ENCODE measurements around the gene LBH. TPM values are rescaled to one million over a fixed set of nuclear protein-coding genes. Genes with fewer than 3 reads are reported as not detected.

The LBH gene
- total and polyA plus RNA-seq, 7 donors = 4.2 to 51.8 (median 20.0) TPM

DNA sequence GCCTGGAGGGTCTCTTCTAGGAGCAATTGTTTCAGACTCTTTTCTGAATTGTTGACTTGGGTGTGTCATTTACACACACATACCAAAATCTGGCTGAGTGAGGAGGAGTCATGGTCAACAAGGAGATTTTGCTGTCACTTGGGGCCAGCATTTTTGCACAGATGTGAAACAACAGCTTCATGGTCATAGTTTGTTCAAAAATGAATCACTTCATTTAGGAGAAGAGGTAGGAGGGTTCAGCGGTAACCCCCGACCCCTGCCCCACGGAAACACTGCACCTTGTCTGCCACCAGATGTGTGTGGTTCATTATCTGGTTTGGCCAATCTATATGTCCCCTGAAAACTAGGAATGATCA lies 42.2 kb downstream of the LBH start:
- no peak overlapping the region for H3K4me3 ChIP-seq
- no peaks in the 10 kb centered on the region for H3K36me3 ChIP-seq
- H3K9me3 ChIP-seq = no peaks in the 10 kb centered on the region
- intact Hi-C loops (cut with DNase I) = no loop called here
- TF ChIP-seq POLR2A (IDR thresholded peaks at IDR 0.05) (no peak), EP300 (IDR thresholded peaks at IDR 0.05) (no peak), POLR2AphosphoS5 (IDR thresholded peaks at IDR 0.05) (no peak)
- TF ChIP-seq, protein P1, sequence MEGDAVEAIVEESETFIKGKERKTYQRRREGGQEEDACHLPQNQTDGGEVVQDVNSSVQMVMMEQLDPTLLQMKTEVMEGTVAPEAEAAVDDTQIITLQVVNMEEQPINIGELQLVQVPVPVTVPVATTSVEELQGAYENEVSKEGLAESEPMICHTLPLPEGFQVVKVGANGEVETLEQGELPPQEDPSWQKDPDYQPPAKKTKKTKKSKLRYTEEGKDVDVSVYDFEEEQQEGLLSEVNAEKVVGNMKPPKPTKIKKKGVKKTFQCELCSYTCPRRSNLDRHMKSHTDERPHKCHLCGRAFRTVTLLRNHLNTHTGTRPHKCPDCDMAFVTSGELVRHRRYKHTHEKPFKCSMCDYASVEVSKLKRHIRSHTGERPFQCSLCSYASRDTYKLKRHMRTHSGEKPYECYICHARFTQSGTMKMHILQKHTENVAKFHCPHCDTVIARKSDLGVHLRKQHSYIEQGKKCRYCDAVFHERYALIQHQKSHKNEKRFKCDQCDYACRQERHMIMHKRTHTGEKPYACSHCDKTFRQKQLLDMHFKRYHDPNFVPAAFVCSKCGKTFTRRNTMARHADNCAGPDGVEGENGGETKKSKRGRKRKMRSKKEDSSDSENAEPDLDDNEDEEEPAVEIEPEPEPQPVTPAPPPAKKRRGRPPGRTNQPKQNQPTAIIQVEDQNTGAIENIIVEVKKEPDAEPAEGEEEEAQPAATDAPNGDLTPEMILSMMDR (IDR thresholded peaks at IDR 0.05) = no peak
- no peak overlapping the region for H3K27ac ChIP-seq
- H3K27me3 ChIP-seq = no peaks in the 10 kb centered on the region
- H3K4me1 ChIP-seq = peaks cover 0 to 21% (median 8%) of the 10 kb centered on the region in 4 donors
- 84 to 87% methylated on average over 3 of the region's 3 CpGs for WGBS, 2 donors
- DNase-seq = no peak

DNA sequence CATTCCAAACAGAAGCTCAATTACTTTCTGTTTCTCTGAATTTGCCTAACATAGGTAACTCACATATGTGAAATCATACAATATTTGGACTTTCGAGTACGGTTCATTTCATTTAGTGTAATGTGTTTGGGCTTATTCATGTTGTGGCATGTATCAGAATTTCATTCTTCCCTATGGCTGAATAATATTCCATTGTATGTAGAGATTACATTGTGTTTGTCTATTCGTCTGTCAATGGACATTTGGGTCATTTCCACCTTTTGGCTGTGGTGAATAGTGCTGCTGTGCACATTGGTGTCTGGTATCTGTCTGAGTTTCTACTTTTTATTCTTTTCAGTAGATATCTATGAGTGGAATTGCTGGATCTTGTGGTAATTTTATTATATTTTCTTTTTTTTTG lies 43.9 kb downstream of the LBH start:
- 16 to 66% methylated on average over 3 of the region's 3 CpGs for WGBS, 2 donors
- H3K27ac ChIP-seq = no peak overlapping the region
- H3K4me1 ChIP-seq = peaks cover 0 to 21% (median 8%) of the 10 kb centered on the region in 4 donors
- H3K4me3 ChIP-seq = no peak overlapping the region
- no peaks in the 10 kb centered on the region for H3K27me3 ChIP-seq
- no peaks in the 10 kb centered on the region for H3K9me3 ChIP-seq
- H3K36me3 ChIP-seq = no peaks in the 10 kb centered on the region
- intact Hi-C loops (cut with DNase I) = no loop called here
- DNase-seq = no peak
- TF ChIP-seq POLR2AphosphoS5 (IDR thresholded peaks at IDR 0.05) = no peak
- TF ChIP-seq, protein P1 (IDR thresholded peaks at IDR 0.05) = no peak
- no peak for TF ChIP-seq EP300 (IDR thresholded peaks at IDR 0.05)
- no peak for TF ChIP-seq POLR2A (IDR thresholded peaks at IDR 0.05)

DNA sequence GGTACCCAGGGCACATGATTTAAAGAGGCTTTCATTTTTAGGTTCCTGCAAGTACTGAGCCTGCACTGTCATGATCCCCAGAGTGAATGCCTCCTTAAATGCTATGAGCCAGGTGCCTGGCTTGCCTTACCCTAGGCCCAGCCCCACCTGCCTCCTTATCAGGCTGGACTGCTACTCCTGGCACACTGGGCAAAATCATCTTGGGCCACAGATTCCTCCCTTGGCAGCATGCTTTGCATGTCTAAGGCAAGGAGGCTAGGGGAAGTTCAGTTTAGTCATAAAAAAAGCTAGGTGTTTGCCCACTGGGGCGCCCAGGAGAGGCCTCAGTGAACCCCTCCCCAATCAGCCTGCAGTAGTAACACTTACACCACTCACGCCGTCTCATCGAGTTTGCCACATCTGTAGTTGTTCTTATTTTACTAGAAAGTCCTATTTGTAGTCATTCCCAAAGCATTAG lies 45.1 kb downstream of the LBH start:
- Histone ChIP-seq H3K9me3 (no peaks in the 10 kb centered on the region), H3K4me3 (no peak overlapping the region), H3K27ac (no peak overlapping the region), H3K27me3 (no peaks in the 10 kb centered on the region), H3K4me1 (peaks cover 0 to 25% (median 12%) of the 10 kb centered on the region in 4 donors), H3K36me3 (no peaks in the 10 kb centered on the region)
- 11 to 47% methylated on average over 4 of the region's 4 CpGs for WGBS, 2 donors
- no peak for DNase-seq
- TF ChIP-seq, protein P1 (IDR thresholded peaks at IDR 0.05) = no peak
- TF ChIP-seq POLR2AphosphoS5 (IDR thresholded peaks at IDR 0.05) = no peak
- TF ChIP-seq POLR2A (IDR thresholded peaks at IDR 0.05) = no peak
- TF ChIP-seq EP300 (IDR thresholded peaks at IDR 0.05) = no peak
- intact Hi-C loops (cut with DNase I) = no loop called here

DNA sequence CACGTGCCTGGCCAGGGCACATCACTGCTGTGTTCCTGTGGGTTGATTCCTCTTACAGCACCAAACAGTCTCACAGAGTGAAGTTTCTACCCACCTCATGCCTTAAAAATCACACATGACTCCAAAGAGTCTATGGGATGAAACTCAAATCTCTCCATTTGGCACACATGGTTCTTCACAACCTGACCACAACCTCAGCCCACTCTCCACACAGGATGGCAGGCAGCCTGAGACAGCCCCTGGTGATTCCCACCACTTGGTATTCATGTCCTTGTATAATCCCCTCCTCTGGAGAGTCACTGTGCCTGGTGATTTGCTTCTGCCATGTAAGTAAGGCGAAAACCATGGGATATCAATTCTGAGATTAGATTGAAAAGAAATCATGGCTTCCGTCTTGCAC lies 46.2 kb downstream of the LBH start:
- Histone ChIP-seq H3K9me3 (no peaks in the 10 kb centered on the region), H3K4me1 (peaks cover 0 to 25% (median 12%) of the 10 kb centered on the region in 4 donors), H3K27me3 (no peaks in the 10 kb centered on the region), H3K4me3 (no peak overlapping the region), H3K27ac (no peak overlapping the region), H3K36me3 (no peaks in the 10 kb centered on the region)
- 93 to 95% methylated on average over 3 of the region's 3 CpGs for WGBS, 2 donors
- DNase-seq = no peak
- TF ChIP-seq EP300 (IDR thresholded peaks at IDR 0.05) (no peak), POLR2A (IDR thresholded peaks at IDR 0.05) (no peak), POLR2AphosphoS5 (IDR thresholded peaks at IDR 0.05) (no peak)
- TF ChIP-seq, protein P1 (IDR thresholded peaks at IDR 0.05) = no peak
- intact Hi-C loops (cut with DNase I) = no loop called here

DNA sequence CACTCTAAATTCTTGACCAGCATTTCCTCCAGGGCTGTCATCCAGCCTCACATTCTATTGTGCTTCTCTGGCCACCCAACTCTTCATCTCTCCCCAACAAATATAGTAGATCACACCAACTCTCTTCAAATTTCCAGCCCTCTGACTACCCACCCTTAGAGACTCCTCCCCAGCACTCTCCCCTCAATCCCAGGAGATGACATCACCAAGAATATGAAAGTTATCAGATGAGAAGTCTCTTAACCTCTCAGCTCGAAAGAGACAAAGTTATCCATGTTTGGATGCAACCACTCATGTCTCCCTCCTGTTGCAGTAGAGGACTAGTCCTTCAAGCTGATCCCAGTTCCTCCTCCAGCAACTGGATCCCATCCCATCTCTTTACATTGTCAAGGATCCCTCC lies 47.1 kb downstream of the LBH start:
- no peaks in the 10 kb centered on the region for H3K27me3 ChIP-seq
- H3K4me1 ChIP-seq = peaks cover 0 to 18% (median 8%) of the 10 kb centered on the region in 4 donors
- no peak overlapping the region for H3K27ac ChIP-seq
- no peaks in the 10 kb centered on the region for H3K9me3 ChIP-seq
- no peak for TF ChIP-seq POLR2A (IDR thresholded peaks at IDR 0.05)
- no peak for TF ChIP-seq POLR2AphosphoS5 (IDR thresholded peaks at IDR 0.05)
- no peaks in the 10 kb centered on the region for H3K36me3 ChIP-seq
- intact Hi-C loops (cut with DNase I) = no loop called here
- H3K4me3 ChIP-seq = no peak overlapping the region
- no peak for DNase-seq
- WGBS, 2 donors = 86 to 88% methylated on average over 1 of the region's 1 CpG

Data from sigmoid colon (tissue), 7 donors.